WI38 (cell line): ENCODE measurements around the gene KCNS3.
"Not testable (repeated sequence)": the region's sequence is repeated elsewhere in the genome, so short reads cannot be mapped to it uniquely, and the experiment has no call there.

Experiments
- H3K4me3 ChIP-seq: 2 replicates; pipeline ENCODE4 v1.5.1; 2011; ENCODE audit warnings: low read depth, mild to moderate bottlenecking, control low read depth, low read length
- CTCF ChIP-seq: IDR thresholded peaks from 2 replicates; pipeline ENCODE4 v1.5.1; 2012; ENCODE audit warnings: low read depth, mild to moderate bottlenecking, control low read depth, low read length

The KCNS3 gene

GRCh38 chr2:17959833-17960232 lies 81.4 kb downstream of the KCNS3 start:
- TF ChIP-seq CTCF, result no peak
- no peak overlapping the region for H3K4me3 ChIP-seq

GRCh38 chr2:17960925-17961324 lies 82.5 kb downstream of the KCNS3 start:
- TF ChIP-seq CTCF, result no peak
- H3K4me3 ChIP-seq, result no peak overlapping the region

- no peak overlapping the region for H3K4me3 ChIP-seq
- no peak for TF ChIP-seq CTCF
These were observed 83.3 kb downstream of the KCNS3 start for GRCh38 chr2:17961789-17962188.

GRCh38 chr2:17962876-17963275 lies 84.4 kb downstream of the KCNS3 start:
- H3K4me3 ChIP-seq, result no peak overlapping the region
- TF ChIP-seq CTCF, result no peak

- not testable (repeated sequence) for H3K4me3 ChIP-seq
These were observed 85.1 kb downstream of the KCNS3 start for GRCh38 chr2:17963571-17963970.

GRCh38 chr2:17965196-17965595 lies 86.7 kb downstream of the KCNS3 start:
- no peak for TF ChIP-seq CTCF
- H3K4me3 ChIP-seq, result no peak overlapping the region

GRCh38 chr2:17966798-17967197 lies 88.3 kb downstream of the KCNS3 start:
- TF ChIP-seq CTCF, result no peak
- H3K4me3 ChIP-seq, result no peak overlapping the region

- TF ChIP-seq CTCF, result no peak
- H3K4me3 ChIP-seq, result no peak overlapping the region
These were observed 91.2 kb downstream of the KCNS3 start for GRCh38 chr2:17969661-17970060.
